Kidney (tissue), 14 donors: ENCODE data around the gene OSBPL9. TPM values are rescaled to one million over a fixed set of nuclear protein-coding genes. Genes with fewer than 3 reads are reported as not detected.

ENCODE experiments used
- DNase-seq, 5 donors: peaks; one replicate each; pipeline ENCODE4 v3.0.0-alpha.2; 2013 to 2020
- FAIRE-seq: peaks from 2 replicates; lab custom pipeline; 2012; peaks lifted over from hg19 to GRCh38; lab: Jason Lieb, UNC
- H3K27ac ChIP-seq, 2 donors: one replicate each; pipeline ENCODE4 v1.7.0; 2013; ENCODE audit warnings: low read depth in 2 of 2, low read length in 2 of 2, inconsistent platforms in 1 of 2
- H3K27me3 ChIP-seq: one replicate; pipeline ENCODE4 v1.7.1; 2013; ENCODE audit warnings: low read length, inconsistent platforms; ENCODE audit not compliant: control insufficient read depth, insufficient read depth
- H3K36me3 ChIP-seq, 3 donors: one replicate each; pipeline versions ENCODE4 v1.7.0 to v1.7.1; 2013; ENCODE audit warnings: low read length in 3 of 3, control low read depth in 1 of 3, inconsistent platforms in 1 of 3; ENCODE audit not compliant: insufficient read depth in 3 of 3, control insufficient read depth in 2 of 3
- H3K4me1 ChIP-seq, 3 donors: one replicate each; pipeline versions ENCODE4 v1.7.0 to v1.7.1; 2013; ENCODE audit warnings: low read length in 3 of 3, inconsistent platforms in 1 of 3, low read depth in 1 of 3; ENCODE audit not compliant: control insufficient read depth in 2 of 3, insufficient read depth in 2 of 3
- H3K4me3 ChIP-seq, 3 donors: one replicate each; pipeline versions ENCODE4 v1.7.0 to v1.8.1; 2013; ENCODE audit warnings: low read length in 3 of 3, control low read depth in 1 of 3, inconsistent platforms in 1 of 3
- H3K9ac ChIP-seq, 3 donors: one replicate each; pipeline versions ENCODE4 v1.7.0 to v1.7.1; 2013; ENCODE audit warnings: low read length in 3 of 3, control low read depth in 1 of 3, inconsistent platforms in 1 of 3
- H3K9me3 ChIP-seq, 3 donors: one replicate each; pipeline versions ENCODE4 v1.7.0 to v1.7.1; 2013; ENCODE audit warnings: low read length in 3 of 3, control low read depth in 1 of 3, inconsistent platforms in 1 of 3; ENCODE audit not compliant: control insufficient read depth in 2 of 3, insufficient read depth in 1 of 3
- intact Hi-C: fragments of 100-400 bp; cut with DNase I; formaldehyde crosslinking; loops from one replicate; pipeline ENCODE4 v1.11.1; 2022
- polyA plus RNA-seq: library from polyadenylated mRNA; stranded (reverse); fragments of 350-450 nt; fragmentation: Illumina TruSeq; extraction: RNeasy Lipid Tissue Mini Kit (QIAGEN cat#74804); gene quantifications from one replicate; pipeline ENCODE4 v1.2.3, GENCODE V29; 2014; ENCODE audit warnings: low read depth, low replicate concordance; ENCODE audit not compliant: insufficient read depth
- total RNA-seq: library from RNA; stranded (reverse); fragmentation: NEBNext Ultra II Directional; extraction: Animal tissue kit (Norgen Biotek cat#: 25700); gene quantifications from one replicate; pipeline ENCODE4 v1.2.1, GENCODE V29; 2021
- TF ChIP-seq, protein P1 (sequence below): IDR thresholded peaks from 3 replicates; pipeline ENCODE4 v1.5.1; 2012; ENCODE audit warnings: mild to moderate bottlenecking, moderate library complexity, borderline replicate concordance; ENCODE audit not compliant: insufficient read depth; ENCODE audit errors: extremely low read depth
- donor health status: control.
- donor health status: control.
- donor health status: control.
- donor health status: control.
- donor health status: control.
- donor health status: DM: yes; HTN: yes; CAD: no.
- donor health status: Normal renal cell carcinoma (clear cell type).

Gene OSBPL9
- total and polyA plus RNA-seq, 2 donors from 2014 or later: 73.2 to 76.6 TPM

DNA sequence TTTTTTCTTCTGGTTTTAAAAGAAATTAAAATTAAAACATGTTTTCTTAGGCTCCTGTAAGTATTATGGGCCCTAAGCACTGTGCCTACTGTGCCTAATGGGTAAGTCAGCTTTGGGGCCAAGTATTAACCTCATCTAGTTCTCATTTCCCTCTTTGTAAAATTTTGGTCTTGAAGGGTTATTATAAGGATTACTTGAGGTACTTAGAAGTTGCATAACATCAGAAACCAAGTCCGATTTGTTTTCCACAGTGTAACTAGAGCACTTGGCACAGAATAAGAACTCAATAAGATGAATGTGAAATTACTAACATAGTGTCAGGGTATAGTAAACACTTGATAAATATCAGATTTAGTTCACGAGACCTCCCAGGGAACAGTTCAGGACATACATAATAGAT, 16.4 kb upstream of the OSBPL9 start:
- intact Hi-C loops: no loop called here
- no peak overlapping the region for H3K4me3 ChIP-seq
- H3K9me3 ChIP-seq: no peaks in the 10 kb centered on the region
- H3K4me1 ChIP-seq: no peaks in the 10 kb centered on the region
- H3K9ac ChIP-seq: no peak overlapping the region
- H3K27ac ChIP-seq: no peak overlapping the region
- H3K27me3 ChIP-seq: no peaks in the 10 kb centered on the region
- TF ChIP-seq, protein P1, sequence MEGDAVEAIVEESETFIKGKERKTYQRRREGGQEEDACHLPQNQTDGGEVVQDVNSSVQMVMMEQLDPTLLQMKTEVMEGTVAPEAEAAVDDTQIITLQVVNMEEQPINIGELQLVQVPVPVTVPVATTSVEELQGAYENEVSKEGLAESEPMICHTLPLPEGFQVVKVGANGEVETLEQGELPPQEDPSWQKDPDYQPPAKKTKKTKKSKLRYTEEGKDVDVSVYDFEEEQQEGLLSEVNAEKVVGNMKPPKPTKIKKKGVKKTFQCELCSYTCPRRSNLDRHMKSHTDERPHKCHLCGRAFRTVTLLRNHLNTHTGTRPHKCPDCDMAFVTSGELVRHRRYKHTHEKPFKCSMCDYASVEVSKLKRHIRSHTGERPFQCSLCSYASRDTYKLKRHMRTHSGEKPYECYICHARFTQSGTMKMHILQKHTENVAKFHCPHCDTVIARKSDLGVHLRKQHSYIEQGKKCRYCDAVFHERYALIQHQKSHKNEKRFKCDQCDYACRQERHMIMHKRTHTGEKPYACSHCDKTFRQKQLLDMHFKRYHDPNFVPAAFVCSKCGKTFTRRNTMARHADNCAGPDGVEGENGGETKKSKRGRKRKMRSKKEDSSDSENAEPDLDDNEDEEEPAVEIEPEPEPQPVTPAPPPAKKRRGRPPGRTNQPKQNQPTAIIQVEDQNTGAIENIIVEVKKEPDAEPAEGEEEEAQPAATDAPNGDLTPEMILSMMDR: no peak
- DNase-seq (no peak), FAIRE-seq (no peak)
- no peaks in the 10 kb centered on the region for H3K36me3 ChIP-seq

DNA sequence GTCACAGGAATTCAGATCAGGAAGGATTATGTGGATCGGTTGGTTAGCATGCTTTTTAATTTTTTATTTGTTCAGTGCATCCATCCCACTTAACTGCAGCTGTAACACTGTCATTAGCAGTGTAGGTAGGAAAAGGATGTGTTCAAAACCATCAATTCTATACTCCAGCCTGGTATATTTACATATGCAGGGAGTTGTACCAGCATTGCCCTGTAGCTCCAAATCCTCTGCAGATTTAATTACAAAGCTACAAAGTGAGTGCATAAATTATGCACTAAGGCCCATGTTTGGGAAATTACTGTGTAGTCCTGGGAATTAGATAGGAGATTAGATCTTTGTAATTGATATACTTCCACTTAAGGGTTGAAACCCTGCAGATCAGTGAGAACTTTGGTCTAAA, 15.9 kb upstream of the OSBPL9 start:
- TF ChIP-seq, protein P1: no peak
- H3K4me1 ChIP-seq: no peaks in the 10 kb centered on the region
- no peak overlapping the region for H3K4me3 ChIP-seq
- DNase-seq (no peak), FAIRE-seq (no peak)
- intact Hi-C loops: no loop called here
- H3K9ac ChIP-seq: no peak overlapping the region
- no peaks in the 10 kb centered on the region for H3K36me3 ChIP-seq
- no peaks in the 10 kb centered on the region for H3K27me3 ChIP-seq
- no peaks in the 10 kb centered on the region for H3K9me3 ChIP-seq
- H3K27ac ChIP-seq: no peak overlapping the region

DNA sequence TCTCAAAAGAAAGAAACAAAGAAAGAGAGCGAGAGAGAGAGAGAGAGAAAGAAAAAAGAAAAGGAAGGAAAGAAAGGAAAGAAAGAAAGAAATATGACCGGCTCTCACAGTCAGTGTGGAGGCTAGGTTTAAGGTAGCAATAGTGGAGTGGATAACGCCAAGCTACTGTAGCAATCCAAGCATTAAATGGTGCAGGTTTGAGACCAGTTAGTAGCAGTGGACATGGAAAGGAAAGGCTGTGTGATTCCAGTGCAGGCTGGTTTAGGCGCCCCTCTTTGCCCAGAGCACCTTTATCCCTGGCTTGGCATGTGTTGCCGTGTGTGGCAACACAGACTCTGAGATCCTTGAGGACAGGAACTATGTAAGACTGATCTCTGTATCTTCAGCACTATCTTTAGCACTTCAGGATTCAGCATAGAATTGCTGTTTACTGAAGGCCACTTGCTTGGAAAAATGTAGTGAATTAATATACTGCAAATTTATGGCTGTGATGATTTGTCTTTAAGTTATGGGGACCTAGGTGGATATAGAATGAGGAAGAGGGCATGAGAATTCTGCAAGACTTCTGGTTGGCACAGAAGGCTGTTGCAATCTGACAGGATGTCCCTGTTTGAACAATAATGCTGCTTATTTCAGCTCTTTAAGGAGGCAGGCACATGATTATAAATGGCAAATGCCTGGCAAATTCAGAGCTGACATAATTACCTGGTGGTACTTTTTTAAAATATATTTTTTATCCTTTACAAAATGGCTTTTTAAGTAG, 10.8 kb upstream of the OSBPL9 start:
- intact Hi-C loops: no loop called here
- FAIRE-seq: no peak
- Histone ChIP-seq H3K9ac (no peak overlapping the region), H3K27me3 (no peaks in the 10 kb centered on the region), H3K27ac (no peak overlapping the region), H3K9me3 (no peaks in the 10 kb centered on the region), H3K4me3 (no peak overlapping the region), H3K4me1 (no peaks in the 10 kb centered on the region), H3K36me3 (no peaks in the 10 kb centered on the region)
- TF ChIP-seq, protein P1: no peak
- no peak for DNase-seq
